IPS-NIHi7 (cell line): ENCODE measurements around the gene UCKL1.

ENCODE experiments used
- DNase-seq: peaks from one replicate; pipeline ENCODE4 v3.0.0; 2012; ENCODE audit warnings: mixed read lengths; ENCODE audit errors: extremely low spot score

Gene UCKL1

GRCh38 chr20:63890616-63891015, 65.6 kb downstream of the UCKL1 start:
- DNase-seq: no peak

- no peak for DNase-seq
Measured at GRCh38 chr20:63890201-63890576, 66.0 kb downstream of the UCKL1 start.
